ENCODE measurements around the gene GALNT17.

GALNT17 gene

GRCh38 chr7:71345117-71345884 is 213.4 kb downstream of the GALNT17 start:
- no peak for FAIRE-seq

GRCh38 chr7:71348821-71349681 is 217.1 kb downstream of the GALNT17 start:
- peak; percentile 31 for FAIRE-seq

GRCh38 chr7:71349682-71350481 is 217.9 kb downstream of the GALNT17 start:
- no peak for FAIRE-seq

GRCh38 chr7:71350680-71351079 is 218.7 kb downstream of the GALNT17 start:
- FAIRE-seq = no peak

- no peak for FAIRE-seq
These were observed 222.8 kb downstream of the GALNT17 start for GRCh38 chr7:71354716-71355115.

- no peak for FAIRE-seq
These were observed 229.6 kb downstream of the GALNT17 start for GRCh38 chr7:71361451-71362032.

- no peak for FAIRE-seq
These were observed 230.3 kb downstream of the GALNT17 start for GRCh38 chr7:71362240-71362639.

- FAIRE-seq = no peak
These were observed 231.3 kb downstream of the GALNT17 start for GRCh38 chr7:71363223-71363622.

GRCh38 chr7:71363627-71364026 is 231.7 kb downstream of the GALNT17 start:
- FAIRE-seq = no peak

GRCh38 chr7:71364551-71364950 is 232.6 kb downstream of the GALNT17 start:
- FAIRE-seq = no peak

GRCh38 chr7:71372991-71373390 is 241.0 kb downstream of the GALNT17 start:
- FAIRE-seq = no peak

GRCh38 chr7:71377062-71377461 is 245.1 kb downstream of the GALNT17 start:
- no peak for FAIRE-seq

GRCh38 chr7:71377469-71377868 is 245.5 kb downstream of the GALNT17 start:
- no peak for FAIRE-seq

GRCh38 chr7:71384094-71384493 is 252.2 kb downstream of the GALNT17 start:
- no peak for FAIRE-seq

GRCh38 chr7:71385330-71385729 is 253.4 kb downstream of the GALNT17 start:
- no peak for FAIRE-seq

- no peak for FAIRE-seq
These were observed 254.3 kb downstream of the GALNT17 start for GRCh38 chr7:71386152-71386785.

GRCh38 chr7:71388181-71388580 is 256.2 kb downstream of the GALNT17 start:
- no peak for FAIRE-seq

GRCh38 chr7:71389976-71390375 is 258.0 kb downstream of the GALNT17 start:
- no peak for FAIRE-seq

GRCh38 chr7:71393661-71394060 is 261.7 kb downstream of the GALNT17 start:
- FAIRE-seq = no peak

GRCh38 chr7:71402684-71403083 is 270.7 kb downstream of the GALNT17 start:
- no peak for FAIRE-seq

- FAIRE-seq = no peak
These were observed 271.4 kb downstream of the GALNT17 start for GRCh38 chr7:71403202-71403946.

Data from endometrium (tissue), 2 donors.